NCI-H2107 (cell line): ENCODE results near the gene CIPC.

Experiments used
- DNase-seq: peaks from one replicate; lab custom pipeline; 2025; lab: John Stamatoyannopoulos, UW

Gene CIPC

GRCh38 chr14:77097700-77098528 is at the start of gene CIPC:
Gene CIPC, plus strand, starts transcription at chr14:77098258. Its CDS starts 7,451 bp downstream, at chr14:77105709.
- peak; percentile 99 for DNase-seq

GRCh38 chr14:77051116-77051515 is 46.9 kb upstream of the CIPC start:
- DNase-seq: no peak

GRCh38 chr14:77052281-77053044 is 45.6 kb upstream of the CIPC start:
- DNase-seq: no peak

- peak; percentile 93 for DNase-seq
Observed at GRCh38 chr14:77053046-77053841, 44.8 kb upstream of the CIPC start.

GRCh38 chr14:77055306-77055705 is 42.8 kb upstream of the CIPC start:
- no peak for DNase-seq

- no peak for DNase-seq
Observed at GRCh38 chr14:77055981-77056380, 42.1 kb upstream of the CIPC start.

- DNase-seq: no peak
Observed at GRCh38 chr14:77058117-77058516, 39.9 kb upstream of the CIPC start.

GRCh38 chr14:77058785-77059184 is 39.3 kb upstream of the CIPC start:
- no peak for DNase-seq

- no peak for DNase-seq
Observed at GRCh38 chr14:77059276-77059915, 38.7 kb upstream of the CIPC start.

- no peak for DNase-seq
Observed at GRCh38 chr14:77061630-77062257, 36.3 kb upstream of the CIPC start.

- DNase-seq: no peak
Observed at GRCh38 chr14:77062261-77062660, 35.8 kb upstream of the CIPC start.

- DNase-seq: no peak
Observed at GRCh38 chr14:77063571-77064171, 34.4 kb upstream of the CIPC start.

GRCh38 chr14:77064521-77065178 is 33.4 kb upstream of the CIPC start:
- DNase-seq: no peak

GRCh38 chr14:77065851-77066577 is 32.0 kb upstream of the CIPC start:
- DNase-seq: no peak

GRCh38 chr14:77066578-77067172 is 31.4 kb upstream of the CIPC start:
- DNase-seq: no peak

- peak; percentile 78 for DNase-seq
Observed at GRCh38 chr14:77067632-77068516, 30.2 kb upstream of the CIPC start.

GRCh38 chr14:77068517-77069200 is 29.4 kb upstream of the CIPC start:
- DNase-seq: no peak

- DNase-seq: no peak
Observed at GRCh38 chr14:77069551-77069950, 28.5 kb upstream of the CIPC start.
